Skin of body (tissue), 2 donors: ENCODE results near the gene TAF9B. TPM values are rescaled to one million over a fixed set of nuclear protein-coding genes. Genes with fewer than 3 reads are reported as not detected.
A peak's percentile ranks its signal among the peaks of the same experiment; 100 is the strongest.
"Not testable (repeated sequence)": the region's sequence is repeated elsewhere in the genome, so short reads cannot be mapped to it uniquely, and the experiment has no call there.

ENCODE experiments used
- DNase-seq: peaks from one replicate; lab custom pipeline; 2025; lab: John Stamatoyannopoulos, UW
- total RNA-seq: library from RNA; depleted of rRNA; stranded (reverse); fragments of >200 nt; gene quantifications from one replicate; pipeline ENCODE4 v1.2.3, GENCODE V29; 2014

Gene TAF9B, protein sequence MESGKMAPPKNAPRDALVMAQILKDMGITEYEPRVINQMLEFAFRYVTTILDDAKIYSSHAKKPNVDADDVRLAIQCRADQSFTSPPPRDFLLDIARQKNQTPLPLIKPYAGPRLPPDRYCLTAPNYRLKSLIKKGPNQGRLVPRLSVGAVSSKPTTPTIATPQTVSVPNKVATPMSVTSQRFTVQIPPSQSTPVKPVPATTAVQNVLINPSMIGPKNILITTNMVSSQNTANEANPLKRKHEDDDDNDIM
- 22.4 TPM for total RNA-seq

DNA sequence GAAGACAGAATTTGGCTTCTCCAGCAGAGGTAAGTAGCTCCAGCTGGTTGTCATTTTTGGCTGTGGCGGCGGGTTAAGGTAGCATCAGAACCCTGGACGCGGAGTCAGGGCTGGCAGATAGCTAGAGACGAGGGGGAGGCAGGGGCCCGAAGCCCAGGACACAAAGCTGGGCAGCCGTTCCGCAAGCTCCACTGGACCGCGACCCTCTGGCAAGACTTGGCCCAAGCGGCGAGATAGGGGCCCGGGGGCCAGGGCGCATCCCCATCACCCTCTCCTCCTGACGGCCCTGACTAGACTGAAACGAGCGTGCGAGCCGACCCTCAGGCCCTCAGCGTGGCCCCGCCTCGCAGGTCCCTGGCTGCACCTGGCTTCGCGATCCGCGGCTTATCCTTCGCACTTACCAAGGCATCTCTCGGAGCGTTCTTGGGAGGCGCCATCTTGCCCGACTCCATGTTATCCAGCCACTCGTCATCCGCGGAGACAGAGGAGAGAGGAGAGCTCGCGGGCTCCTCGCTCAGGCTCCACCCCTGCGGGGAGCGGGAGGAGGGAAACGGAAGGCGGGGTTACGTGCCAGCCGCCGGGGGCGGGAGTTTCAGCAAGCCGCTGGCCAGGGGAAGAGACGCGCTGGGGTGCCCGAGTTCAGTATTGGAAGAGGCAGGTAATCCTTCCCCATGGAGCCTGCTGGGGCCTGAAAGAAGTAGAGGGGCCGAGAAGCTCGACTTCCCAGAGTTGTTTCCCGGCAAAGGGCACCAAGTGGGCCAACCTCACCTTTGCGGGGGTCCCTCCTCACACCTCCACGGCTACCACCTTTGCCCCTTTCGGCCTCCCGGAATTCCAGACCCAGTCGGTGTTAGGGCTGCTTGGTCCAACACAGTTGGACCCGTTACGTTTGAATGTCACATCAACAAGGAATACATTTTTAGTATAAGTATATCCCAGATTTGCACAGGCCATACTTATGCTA is at the start of gene TAF9B:
Gene TAF9B (minus strand): TSS at position 491 of the 964 bp plus-strand sequence. CDS start 39 bp downstream, at position 452.
- peak; percentile 54 for DNase-seq

DNA sequence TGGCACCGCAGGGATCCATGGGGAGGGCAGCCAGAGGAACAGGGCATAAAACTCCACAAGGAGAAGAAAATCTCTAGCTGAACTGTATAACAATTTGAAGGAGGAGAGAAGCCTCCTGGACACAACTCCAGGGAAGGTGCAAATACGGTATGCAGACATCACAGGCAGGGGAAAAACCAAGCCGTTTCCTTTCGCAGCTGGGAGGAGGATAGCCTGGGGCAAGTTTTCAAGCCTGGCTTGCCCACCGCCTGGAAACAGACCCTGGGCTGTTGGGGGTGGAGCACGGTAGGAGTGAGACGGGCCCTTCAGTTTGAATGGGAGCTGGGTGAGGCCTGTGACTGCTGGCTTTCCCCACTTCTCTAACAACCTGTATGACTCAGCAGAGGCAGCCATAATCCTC is 43.4 kb upstream of the TAF9B start:
- no peak for DNase-seq

DNA sequence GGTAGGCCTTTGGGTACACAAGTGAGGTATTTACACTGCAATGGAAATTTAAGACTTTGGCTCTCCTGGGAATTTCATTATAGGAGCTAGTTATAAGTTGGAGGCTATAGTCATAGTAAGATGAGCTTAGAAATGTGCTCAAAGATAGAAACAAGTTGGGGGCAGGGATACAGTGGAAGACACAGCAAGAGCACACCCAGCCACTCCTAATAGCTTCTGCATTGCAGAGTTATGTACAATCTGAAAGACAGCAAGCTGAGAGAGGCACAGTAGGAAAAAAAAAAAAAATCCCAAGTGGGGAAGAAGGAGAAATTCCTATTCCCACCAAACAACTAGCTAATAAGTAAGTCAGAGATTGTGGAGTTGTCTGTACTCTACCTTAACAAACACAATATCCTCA is 41.9 kb upstream of the TAF9B start:
- DNase-seq = no peak

DNA sequence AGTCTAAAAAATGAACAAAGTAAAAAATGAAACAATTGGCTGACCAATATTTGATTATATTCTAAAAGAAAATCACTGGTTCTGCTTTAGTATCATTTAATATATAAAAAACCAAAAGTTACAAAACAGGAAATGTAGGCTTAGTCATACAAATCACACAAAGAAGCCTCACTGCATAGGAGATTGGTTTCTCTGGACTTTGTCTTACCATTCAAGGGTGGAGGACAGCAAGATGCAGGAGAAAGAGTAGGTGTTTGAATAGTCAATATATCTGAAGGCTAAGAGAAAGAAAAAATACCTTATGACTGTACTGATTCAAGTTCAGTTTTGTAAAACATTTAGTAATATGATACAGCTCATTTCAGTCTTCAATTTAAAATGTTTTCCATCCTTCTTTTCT is 28.6 kb upstream of the TAF9B start:
- no peak for DNase-seq

DNA sequence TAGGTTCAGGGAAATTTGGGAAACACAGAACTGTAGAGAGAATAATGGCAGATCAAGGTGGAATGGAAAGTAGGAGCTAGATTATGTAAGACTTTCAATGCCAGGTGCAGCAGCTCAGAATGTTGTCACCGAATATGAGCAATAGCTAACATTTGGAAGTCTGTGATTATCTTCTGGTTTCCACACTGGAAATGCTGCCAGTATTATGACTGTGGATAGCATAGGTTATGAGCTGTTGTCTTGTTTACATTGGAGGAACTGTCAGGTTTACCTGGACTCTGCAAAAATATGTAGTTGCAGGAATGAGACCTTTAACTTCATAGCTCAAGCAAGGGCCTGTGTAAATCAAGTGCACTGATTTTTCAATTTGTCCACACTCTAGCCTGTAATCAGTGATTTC is 26.0 kb upstream of the TAF9B start:
- DNase-seq = no peak

DNA sequence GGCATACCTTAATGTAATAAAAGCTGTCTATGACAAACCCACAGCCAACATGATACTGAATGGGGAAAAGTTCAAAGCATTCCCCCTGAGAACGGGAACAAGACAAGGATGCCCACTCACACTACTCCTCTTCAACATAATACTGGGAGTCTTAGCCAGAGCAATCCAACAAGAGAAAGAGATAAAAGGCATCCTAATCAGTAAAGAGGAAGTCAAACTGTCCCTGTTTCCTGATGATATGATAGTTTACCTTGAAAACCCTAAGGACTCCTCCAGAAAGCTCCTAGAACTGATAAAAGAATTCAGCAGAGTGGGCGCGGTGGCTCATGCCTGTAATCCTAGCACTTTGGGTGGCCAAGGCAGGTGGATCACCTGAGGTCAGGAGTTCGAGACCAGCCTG is 23.7 kb upstream of the TAF9B start:
- not testable (repeated sequence) for DNase-seq

DNA sequence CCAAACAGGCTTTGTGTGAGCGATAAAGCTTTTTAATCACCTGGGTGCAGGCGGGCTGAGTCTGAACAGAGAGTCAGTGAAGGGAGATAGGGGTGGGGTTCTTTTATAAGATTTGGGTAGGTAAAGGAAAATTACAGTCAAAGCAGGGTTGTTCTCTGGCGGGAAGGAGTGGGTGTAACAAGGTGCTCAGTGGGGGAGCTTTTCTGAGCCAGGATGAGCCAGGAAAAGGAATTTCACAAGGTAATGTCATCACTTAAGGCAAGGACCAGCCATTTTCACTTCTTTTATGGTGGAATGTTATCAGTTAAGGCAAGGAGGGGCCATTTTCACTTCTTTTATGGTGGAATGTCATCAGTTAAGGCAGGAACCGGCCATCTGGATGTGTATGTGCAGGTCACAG is 21.3 kb upstream of the TAF9B start:
- not testable (repeated sequence) for DNase-seq

DNA sequence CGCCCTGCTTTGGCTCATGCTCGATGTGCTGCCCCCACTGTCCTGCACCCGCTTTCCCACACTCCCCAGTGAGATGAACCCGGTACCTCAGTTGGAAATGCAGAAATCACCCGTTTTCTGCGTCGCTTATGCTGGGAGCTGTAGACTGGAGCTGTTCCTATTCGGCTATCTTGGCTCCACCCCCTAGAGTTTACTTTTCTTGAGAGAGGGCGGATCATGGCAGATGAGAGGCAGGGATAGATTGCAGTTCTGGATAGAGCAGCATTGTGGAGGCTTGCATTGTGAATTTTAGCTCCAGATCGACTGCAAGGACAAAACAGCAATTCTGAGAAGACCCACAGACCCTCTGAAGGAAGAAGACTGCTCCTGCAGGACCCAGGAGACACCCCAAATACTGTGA is 18.4 kb upstream of the TAF9B start:
- not testable (repeated sequence) for DNase-seq

DNA sequence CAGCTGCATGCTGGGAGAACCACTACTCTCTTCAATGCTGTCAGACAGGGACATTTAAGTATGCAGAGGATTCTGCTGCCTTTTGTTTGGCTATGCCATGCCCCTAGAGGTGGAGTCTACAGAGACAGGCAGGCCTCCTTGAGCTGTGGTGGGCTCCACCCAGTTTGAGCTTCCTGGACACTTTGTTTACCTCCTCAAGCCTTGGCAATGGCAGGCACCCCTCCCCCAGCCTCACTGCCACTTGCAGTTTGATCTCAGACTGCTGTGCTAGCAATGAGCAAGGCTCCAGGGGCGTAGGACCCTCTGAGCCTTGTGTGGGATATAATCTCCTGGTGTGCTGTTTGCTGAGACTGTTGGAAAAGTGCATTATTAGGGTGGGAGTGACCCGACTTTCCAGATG is 17.9 kb upstream of the TAF9B start:
- DNase-seq = not testable (repeated sequence)

DNA sequence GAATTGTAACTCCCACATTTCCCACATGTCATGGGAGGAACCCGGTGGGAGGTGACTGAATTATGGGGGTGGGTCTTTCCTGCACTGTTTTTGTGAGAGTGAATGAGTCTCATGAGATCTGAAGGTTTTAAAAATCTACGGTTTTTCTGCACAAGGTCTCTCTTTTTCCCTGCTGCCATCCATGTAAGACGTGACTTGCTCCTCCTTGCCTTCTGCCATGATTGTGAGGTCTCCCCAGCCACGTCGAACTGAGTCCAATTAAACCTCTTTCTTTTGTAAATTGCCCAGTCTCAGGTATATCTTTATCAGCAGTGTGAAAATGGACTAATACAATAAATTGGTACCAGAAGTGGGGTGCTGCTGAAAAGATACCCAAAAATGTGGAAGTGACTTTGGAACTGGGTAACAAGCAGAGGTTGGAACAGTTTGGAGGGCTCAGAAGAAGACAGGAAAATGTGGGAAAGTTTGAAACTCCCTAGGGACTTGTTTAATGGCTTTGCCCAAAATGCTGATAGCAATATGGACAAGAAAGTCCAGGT is 7.6 kb upstream of the TAF9B start:
- not testable (repeated sequence) for DNase-seq

DNA sequence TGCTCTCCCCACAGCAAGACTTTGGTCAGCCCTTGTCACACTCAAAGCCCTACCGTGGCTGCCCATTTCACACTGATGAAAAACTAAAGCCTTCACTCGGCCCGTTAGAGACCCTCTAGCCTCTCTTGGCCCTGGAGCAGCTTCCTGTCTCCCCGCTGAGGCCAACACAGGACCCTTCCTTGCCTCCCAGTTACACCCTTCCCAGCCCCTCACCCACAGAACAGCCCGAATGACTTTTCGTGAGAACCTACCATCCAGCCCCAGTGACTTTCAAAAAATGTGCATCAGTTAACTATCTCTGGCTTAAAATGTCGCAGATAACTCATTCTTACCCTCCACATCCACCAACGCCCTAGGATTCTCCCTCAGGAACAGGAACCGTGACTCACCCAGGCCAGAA is 756 bp upstream of the TAF9B start:
- DNase-seq = no peak

DNA sequence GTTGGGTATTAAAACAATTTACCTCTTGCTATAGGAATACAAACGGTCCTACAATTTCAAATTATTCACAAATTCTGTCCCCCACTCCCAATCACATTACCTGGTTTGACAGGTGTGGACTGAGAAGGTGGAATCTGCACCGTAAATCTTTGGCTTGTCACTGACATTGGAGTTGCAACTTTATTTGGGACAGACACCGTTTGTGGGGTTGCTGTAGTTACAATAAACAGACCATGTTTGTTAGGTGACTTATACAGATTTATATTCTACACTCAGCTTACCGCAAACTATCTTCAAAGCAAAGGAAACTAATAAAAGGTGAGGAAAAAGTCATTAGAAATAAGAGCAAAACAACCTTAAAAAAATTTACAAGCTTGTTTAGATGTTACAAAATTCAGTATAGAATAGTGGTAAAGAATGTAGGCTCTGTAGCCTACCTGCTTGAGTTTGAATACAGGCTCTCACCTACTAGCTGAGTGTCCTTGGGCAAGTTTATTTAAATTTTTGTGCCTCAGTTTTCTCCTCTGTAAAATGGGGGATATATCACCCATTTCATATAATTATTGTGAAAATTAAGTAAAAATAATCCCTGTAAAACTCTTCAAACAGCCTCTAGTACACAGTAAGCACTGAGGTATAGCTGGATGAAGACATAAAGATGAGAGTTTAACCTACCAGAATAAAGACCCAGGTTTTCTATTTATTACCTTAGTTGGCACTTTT is 6.1 kb downstream of the TAF9B start:
- DNase-seq = no peak

DNA sequence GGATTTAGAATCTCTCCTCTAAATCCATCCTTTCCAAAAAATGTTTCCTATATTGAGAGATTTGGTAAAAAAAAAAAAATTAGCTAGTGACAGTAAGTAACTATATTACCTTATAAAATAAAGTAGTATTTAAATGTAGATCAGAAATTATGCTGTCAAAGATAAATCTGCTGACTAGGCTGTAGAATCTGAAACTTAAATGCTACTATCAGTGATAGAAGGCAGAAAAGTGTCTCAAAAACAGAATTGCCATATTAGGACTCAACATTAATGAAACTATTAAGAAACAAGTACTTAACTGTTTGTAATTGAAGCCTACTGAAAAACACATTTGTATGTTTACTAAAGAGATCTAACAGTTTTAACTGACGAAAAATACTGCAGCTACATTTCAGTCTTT is 8.3 kb downstream of the TAF9B start:
- DNase-seq = no peak

DNA sequence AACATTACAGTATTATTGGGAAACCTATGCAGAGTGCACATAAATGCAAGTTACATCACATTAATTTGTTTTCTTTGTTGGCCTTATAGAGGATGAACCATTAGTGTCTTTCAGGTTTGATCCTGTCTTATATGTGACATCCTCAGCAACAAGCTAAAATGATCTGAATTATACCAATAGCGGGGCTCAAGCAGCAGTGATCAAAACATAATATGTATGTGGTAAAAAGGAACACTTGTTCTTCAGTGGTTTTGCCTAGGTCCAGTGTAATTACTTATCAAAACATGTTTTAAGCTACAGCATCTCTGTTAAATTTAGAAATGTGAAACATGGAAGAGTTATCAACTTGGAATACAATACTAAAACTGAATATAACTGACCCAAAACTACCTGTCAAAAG is 9.1 kb downstream of the TAF9B start:
- DNase-seq = no peak

DNA sequence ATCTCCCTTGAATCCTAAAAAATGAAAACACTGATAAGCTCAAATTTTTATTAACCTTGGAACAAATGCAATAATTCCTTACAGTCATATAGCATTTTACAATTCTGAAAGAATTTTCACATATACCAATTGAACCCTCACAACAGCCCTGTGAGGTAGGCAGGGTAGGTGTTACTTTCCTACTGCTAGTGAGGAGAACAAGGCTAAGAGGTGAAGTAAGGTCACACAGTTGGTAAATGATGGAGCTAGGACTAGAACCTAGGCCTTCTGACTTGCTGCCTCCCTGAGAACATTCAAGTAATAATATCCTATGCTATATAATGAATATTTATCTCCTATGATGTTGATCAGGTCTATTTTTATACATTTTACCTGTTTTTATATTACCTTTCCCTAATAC is 9.7 kb downstream of the TAF9B start:
- no peak for DNase-seq

DNA sequence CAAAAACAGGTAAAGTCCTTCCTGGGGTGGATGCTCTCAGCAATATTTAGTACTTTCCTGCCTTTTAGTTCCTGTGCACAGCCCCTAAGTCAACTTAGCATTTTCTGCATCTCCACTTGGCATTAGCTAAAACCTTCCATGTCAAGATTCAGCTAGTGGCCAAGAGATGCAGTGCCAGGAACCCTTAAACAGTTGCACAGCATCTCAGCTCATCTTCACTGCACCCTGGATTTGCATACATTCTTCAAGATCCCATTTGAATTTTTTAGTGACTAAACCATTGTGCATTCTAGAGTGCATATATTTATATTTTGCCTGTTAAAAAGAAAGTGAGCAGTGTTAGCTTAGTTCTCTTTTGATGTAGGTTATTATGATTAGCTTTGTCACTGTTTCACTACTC is 13.7 kb downstream of the TAF9B start:
- DNase-seq = not testable (repeated sequence)

DNA sequence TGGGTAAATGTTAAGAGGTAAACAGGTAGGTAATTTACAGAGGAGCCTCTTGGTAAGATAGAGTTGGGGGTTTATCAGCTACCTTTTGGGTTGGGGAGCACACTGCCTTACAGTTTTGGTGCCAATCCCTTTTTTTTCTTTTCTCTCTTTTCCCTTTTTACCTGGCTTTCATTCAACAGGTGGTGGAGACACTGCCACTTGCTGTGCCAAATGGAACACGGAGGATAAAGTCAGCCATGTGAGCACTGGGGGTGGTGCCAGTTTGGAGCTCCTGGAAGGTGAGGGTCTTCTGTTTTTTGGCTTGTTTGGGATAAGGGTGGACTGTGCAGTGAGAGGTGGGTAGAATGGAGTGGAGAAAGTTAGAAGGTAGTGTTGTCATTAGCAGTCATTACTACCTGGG is 14.3 kb downstream of the TAF9B start:
- no peak for DNase-seq

DNA sequence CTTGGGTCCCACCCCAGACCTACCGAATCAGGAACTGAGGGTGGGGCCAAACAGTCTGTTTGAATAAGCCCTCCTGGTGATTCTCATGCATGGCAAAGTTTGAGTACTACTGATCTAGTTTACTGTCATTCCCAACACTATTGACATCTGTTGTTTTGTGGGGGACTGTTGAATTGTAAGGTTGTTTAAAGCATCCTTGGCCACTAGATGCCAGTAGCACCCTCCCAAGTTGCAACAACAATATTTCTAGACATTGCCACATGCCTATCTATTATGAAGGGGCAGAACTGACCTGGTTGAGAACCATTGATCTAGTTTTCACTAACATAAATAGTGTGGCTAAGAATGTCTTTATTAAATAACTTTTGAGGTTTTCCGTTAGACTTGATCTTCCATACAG is 15.1 kb downstream of the TAF9B start:
- no peak for DNase-seq

DNA sequence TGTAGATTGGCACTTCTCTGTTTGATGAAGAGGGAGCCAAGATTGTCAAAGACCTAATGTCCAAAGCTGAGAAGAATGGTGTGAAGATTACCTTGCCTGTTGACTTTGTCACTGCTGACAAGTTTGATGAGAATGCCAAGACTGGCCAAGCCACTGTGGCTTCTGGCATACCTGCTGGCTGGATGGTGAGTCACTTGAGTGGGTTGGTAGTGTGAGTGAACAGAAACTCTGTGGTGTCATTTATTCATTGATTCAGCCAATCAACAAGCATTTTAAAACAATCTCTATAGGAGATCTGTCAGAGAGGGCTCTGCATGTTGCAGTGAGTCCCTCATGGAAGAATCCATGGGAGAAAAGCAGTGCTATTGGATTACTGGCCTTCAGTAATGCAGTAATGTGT is 16.3 kb downstream of the TAF9B start:
- DNase-seq = no peak

DNA sequence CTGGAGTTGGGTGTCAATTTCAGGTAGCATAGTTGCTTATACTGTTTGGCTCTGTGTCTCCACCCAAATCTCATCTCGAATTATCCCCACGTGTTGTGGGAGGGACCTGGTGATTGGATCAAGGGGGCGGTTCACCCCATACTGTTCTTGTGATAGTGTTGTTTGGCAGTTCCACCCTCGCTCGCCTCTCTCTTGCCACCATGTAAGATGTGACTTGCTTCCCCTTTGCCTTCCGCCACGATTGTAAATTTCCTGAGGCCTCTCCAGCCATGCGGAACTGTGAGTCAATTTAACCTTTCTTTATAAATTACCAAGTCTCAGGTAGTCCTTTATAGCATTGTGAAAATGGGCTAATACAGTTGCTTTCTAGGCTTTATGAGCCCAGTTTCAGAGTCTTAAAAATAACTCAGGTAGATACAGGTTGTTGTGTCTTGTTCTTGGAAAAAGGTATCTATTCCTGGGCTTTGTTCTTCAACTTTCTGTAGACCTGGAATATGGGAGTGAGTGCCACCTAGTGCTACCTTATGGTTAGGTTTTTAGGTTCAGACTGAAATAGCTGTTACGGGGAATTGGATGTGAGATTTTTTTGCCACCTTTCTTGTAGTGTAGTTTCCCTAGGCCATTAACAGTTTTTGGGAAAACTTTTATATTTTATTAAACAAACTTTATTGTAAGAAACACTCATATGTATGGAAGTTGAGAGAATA is 19.8 kb downstream of the TAF9B start:
- DNase-seq = no peak

DNA sequence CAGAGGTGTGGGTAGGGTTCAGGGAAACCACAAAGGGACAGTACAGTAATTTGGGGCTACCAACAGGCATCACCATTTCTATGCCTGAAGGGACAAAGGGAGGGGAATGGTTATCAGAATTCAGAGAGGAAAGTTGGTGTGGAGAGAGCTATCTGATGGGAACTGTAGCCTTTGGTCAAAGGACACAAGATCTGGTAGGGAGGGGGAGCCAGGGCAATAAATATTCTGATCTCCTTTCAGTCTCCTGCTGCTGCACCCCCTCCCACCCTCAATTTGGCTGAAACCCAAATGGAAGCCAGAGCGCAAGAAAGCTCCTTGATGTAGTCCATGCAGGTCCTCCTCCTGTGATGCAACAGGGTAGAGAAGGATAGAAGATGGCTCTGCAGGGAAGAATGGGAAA is 20.8 kb downstream of the TAF9B start:
- no peak for DNase-seq
